HepG2 (cell line): ENCODE data around the gene SNRNP25.

Experiments
- KLF9 ChIP-seq: IDR thresholded peaks from 2 replicates; pipeline ENCODE4 v1.6.1; 2016; ENCODE audit warnings: low read depth
- MAZ ChIP-seq, 2 experiments: sonication (generic) in 1 of 2; formaldehyde crosslinking in 1 of 2; IDR thresholded peaks; 2 replicates each; pipeline versions ENCODE4 v1.5.0 to v1.6.1; 2012 to 2020; ENCODE audit warnings: low read depth in 2 of 2, mild to moderate bottlenecking in 2 of 2, borderline replicate concordance in 1 of 2, improper control_type of control experiment in 1 of 2, low read length in 1 of 2, missing genetic modification reagents in 1 of 2, moderate library complexity in 1 of 2
- ZNF367 ChIP-seq: sonication (generic); formaldehyde crosslinking; IDR thresholded peaks from 2 replicates; pipeline ENCODE4 v1.4.0; 2020; ENCODE audit warnings: missing genetic modification reagents, borderline replicate concordance
- TF ChIP-seq, protein P1 (sequence below): sonication (generic); formaldehyde crosslinking; IDR thresholded peaks from one replicate; pipeline ENCODE4 v1.5.1; 2020; ENCODE audit warnings: mild to moderate bottlenecking, missing genetic modification reagents; ENCODE audit errors: not compliant biosample characterization
- TF ChIP-seq, protein P2 (sequence below): sonication (generic); formaldehyde crosslinking; IDR thresholded peaks from 2 replicates; pipeline ENCODE4 v1.5.0; 2020; ENCODE audit warnings: mild to moderate bottlenecking, missing genetic modification reagents, moderate library complexity

DNA sequence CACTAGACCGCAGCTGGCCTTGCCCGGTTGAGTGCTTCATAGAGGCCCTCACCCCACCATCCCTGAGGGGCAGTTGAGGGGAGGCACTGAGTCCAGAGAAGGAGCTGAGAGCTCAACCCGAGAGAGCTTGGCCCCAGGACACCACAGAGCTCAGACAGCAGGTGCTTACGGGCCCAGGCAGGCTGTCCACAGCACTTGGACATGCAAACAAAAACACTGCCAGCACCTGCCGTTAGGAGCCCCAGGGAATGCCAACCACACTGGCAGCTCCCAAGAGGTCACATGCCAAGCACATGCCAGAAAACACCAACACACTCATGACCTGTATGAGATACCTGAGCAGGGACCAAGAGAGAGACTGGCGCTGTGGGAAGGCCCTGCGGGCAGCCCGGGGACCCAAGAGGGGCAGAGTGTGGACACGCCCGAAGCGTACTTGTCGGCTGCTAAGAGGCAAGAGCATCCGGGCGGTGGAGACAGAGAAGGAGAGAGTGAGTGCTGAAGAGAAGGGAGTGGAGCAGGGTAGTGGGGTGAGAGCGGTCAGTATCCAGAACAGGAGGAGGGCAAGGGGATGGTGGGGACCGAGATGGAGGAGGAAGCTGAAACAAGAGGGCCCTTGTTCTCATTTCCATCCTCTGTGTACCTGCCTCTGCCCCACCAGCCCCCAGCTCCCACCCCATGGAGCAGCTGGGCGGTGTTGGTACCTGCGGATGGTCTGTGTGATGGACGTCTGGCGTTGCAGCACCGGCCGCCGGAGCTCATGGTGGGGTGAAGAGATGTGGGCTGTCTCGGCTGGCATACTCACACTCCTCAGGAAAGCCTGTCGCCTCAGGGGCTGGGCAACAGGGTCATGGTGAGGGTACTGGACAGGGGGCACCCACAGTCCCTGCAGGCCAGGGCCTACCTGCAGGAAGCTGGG, 10.6 kb downstream of the SNRNP25 start:
- TF ChIP-seq KLF9 (CRISPR knock-in tag): no peak
- no peak for TF ChIP-seq MAZ (IDR thresholded peaks at IDR 0.05; ENCODE audit: borderline replicate concordance, low read depth, low read length)
- TF ChIP-seq MAZ (CRISPR knock-in tag; IDR thresholded peaks at IDR 0.05; ENCODE audit: low read depth): no peak
- no peak for TF ChIP-seq ZNF367 (CRISPR knock-in tag)
- TF ChIP-seq, protein P1, sequence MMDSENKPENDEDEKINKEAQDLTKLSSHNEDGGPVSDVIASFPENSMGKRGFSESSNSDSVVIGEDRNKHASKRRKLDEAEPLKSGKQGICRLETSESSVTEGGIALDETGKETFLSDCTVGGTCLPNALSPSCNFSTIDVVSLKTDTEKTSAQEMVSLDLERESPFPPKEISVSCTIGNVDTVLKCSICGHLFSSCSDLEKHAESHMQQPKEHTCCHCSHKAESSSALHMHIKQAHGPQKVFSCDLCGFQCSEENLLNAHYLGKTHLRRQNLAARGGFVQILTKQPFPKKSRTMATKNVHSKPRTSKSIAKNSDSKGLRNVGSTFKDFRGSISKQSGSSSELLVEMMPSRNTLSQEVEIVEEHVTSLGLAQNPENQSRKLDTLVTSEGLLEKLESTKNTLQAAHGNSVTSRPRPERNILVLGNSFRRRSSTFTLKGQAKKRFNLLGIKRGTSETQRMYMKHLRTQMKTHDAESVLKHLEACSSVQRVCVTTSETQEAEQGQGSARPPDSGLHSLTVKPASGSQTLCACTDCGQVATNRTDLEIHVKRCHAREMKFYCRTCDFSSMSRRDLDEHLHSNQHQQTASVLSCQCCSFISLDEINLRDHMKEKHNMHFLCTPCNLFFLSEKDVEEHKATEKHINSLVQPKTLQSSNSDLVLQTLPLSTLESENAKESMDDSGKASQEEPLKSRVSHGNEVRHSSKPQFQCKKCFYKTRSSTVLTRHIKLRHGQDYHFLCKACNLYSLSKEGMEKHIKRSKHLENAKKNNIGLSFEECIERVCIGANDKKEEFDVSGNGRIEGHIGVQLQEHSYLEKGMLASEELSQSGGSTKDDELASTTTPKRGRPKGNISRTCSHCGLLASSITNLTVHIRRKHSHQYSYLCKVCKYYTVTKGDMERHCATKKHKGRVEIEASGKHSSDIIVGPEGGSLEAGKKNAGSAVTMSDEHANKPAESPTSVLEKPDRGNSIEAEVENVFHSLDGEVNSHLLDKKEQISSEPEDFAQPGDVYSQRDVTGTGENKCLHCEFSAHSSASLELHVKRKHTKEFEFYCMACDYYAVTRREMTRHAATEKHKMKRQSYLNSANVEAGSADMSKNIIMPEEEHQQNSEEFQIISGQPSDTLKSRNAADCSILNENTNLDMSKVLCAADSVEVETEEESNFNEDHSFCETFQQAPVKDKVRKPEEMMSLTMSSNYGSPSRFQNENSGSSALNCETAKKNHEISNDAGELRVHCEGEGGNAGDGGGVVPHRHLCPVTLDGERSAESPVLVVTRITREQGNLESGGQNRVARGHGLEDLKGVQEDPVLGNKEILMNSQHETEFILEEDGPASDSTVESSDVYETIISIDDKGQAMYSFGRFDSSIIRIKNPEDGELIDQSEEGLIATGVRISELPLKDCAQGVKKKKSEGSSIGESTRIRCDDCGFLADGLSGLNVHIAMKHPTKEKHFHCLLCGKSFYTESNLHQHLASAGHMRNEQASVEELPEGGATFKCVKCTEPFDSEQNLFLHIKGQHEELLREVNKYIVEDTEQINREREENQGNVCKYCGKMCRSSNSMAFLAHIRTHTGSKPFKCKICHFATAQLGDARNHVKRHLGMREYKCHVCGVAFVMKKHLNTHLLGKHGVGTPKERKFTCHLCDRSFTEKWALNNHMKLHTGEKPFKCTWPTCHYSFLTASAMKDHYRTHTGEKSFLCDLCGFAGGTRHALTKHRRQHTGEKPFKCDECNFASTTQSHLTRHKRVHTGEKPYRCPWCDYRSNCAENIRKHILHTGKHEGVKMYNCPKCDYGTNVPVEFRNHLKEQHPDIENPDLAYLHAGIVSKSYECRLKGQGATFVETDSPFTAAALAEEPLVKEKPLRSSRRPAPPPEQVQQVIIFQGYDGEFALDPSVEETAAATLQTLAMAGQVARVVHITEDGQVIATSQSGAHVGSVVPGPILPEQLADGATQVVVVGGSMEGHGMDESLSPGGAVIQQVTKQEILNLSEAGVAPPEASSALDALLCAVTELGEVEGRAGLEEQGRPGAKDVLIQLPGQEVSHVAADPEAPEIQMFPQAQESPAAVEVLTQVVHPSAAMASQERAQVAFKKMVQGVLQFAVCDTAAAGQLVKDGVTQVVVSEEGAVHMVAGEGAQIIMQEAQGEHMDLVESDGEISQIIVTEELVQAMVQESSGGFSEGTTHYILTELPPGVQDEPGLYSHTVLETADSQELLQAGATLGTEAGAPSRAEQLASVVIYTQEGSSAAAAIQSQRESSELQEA (CRISPR knock-in tag): no peak
- TF ChIP-seq, protein P2, sequence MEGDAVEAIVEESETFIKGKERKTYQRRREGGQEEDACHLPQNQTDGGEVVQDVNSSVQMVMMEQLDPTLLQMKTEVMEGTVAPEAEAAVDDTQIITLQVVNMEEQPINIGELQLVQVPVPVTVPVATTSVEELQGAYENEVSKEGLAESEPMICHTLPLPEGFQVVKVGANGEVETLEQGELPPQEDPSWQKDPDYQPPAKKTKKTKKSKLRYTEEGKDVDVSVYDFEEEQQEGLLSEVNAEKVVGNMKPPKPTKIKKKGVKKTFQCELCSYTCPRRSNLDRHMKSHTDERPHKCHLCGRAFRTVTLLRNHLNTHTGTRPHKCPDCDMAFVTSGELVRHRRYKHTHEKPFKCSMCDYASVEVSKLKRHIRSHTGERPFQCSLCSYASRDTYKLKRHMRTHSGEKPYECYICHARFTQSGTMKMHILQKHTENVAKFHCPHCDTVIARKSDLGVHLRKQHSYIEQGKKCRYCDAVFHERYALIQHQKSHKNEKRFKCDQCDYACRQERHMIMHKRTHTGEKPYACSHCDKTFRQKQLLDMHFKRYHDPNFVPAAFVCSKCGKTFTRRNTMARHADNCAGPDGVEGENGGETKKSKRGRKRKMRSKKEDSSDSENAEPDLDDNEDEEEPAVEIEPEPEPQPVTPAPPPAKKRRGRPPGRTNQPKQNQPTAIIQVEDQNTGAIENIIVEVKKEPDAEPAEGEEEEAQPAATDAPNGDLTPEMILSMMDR (CRISPR knock-in tag): no peak
